HUES48 (cell line): Measurements from ENCODE around the gene DCBLD2.

Source experiments
- H3K27ac ChIP-seq: one replicate; pipeline ENCODE4 v1.7.0; 2013; ENCODE audit warnings: low read depth, low read length, inconsistent platforms
- H3K27me3 ChIP-seq: 2 replicates; pipeline ENCODE4 v1.6.1; 2013; ENCODE audit warnings: mild to moderate bottlenecking, low read length; ENCODE audit not compliant: control insufficient read depth, insufficient read depth
- H3K36me3 ChIP-seq: 2 replicates; pipeline ENCODE4 v1.6.1; 2013; ENCODE audit warnings: low read length; ENCODE audit not compliant: control insufficient read depth, insufficient read depth
- H3K4me1 ChIP-seq: 2 replicates; pipeline ENCODE4 v1.6.1; 2013; ENCODE audit warnings: mild to moderate bottlenecking, low read length; ENCODE audit not compliant: control insufficient read depth, insufficient read depth
- H3K4me3 ChIP-seq: 2 replicates; pipeline ENCODE4 v1.5.1; 2013; ENCODE audit warnings: mild to moderate bottlenecking, low read depth, low read length
- H3K9ac ChIP-seq: 2 replicates; pipeline ENCODE4 v1.6.1; 2013; ENCODE audit warnings: mild to moderate bottlenecking, low read depth, low read length, moderate library complexity
- H3K9me3 ChIP-seq: 2 replicates; pipeline ENCODE4 v1.6.1; 2013; ENCODE audit warnings: low read length; ENCODE audit not compliant: control insufficient read depth, insufficient read depth

The DCBLD2 gene

GRCh38 chr3:98827221-98827920 lies 74.1 kb downstream of the DCBLD2 start:
- Histone ChIP-seq H3K36me3 (no peaks in the 10 kb centered on the region), H3K9ac (no peak overlapping the region), H3K27me3 (no peaks in the 10 kb centered on the region), H3K4me1 (no peaks in the 10 kb centered on the region), H3K9me3 (peaks cover 16% of the 10 kb centered on the region), H3K27ac (no peak overlapping the region), H3K4me3 (no peak overlapping the region)

- H3K27ac ChIP-seq, result no peak overlapping the region
- no peaks in the 10 kb centered on the region for H3K4me1 ChIP-seq
- peaks cover 5% of the 10 kb centered on the region; the same call in 1 of the 2 replicates for H3K36me3 ChIP-seq
- no peak overlapping the region for H3K9ac ChIP-seq
- no peak overlapping the region for H3K4me3 ChIP-seq
- H3K27me3 ChIP-seq, result no peaks in the 10 kb centered on the region
- peaks cover 7% of the 10 kb centered on the region for H3K9me3 ChIP-seq
Measured at GRCh38 chr3:98826126-98826525, 75.4 kb downstream of the DCBLD2 start.

DNA sequence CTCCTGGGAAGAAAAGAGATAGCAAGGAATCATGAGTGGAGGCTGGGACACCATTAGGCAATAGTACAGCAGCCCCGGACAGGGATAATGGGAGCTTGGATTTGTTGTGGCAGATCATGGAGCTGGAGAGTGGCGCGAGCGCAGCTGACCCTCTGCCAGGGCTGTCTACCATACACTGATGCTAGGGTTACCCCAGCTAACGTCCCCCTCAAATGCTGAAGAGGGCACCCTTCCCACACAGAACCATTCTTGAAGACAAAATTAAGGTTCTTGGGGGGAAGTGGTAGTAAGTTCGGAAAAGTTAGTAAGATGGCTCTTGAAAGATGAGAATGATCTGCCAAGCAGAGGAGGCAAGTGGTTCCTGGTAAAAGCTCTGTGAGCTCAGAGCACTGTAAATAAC lies 77.2 kb downstream of the DCBLD2 start:
- Histone ChIP-seq H3K27ac (no peak overlapping the region), H3K9ac (no peak overlapping the region)

DNA sequence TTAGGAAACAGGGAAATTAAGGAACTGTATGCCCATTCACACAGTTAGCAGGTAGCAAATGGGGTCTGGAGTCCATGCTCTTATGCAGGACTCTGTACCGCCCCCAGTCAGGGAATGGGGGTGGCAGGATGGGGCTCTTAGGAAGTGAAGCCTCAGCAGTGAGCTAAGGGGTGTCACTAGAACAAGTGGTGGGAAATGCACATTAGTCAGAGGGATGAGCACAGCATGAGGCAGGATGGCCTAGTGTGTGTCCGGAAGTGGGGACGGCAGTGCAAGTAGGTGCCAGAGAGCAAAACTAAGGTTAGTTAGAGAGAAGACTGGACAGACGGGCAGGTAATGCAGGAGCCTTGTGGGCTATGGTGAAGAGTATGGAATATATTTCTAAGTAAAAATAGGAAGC lies 77.7 kb downstream of the DCBLD2 start:
- no peak overlapping the region for H3K4me3 ChIP-seq
- no peaks in the 10 kb centered on the region for H3K4me1 ChIP-seq
- H3K36me3 ChIP-seq, result peaks cover 24% of the 10 kb centered on the region
- H3K9me3 ChIP-seq, result no peaks in the 10 kb centered on the region
- H3K27me3 ChIP-seq, result no peaks in the 10 kb centered on the region
- no peak overlapping the region for H3K27ac ChIP-seq
- no peak overlapping the region for H3K9ac ChIP-seq

More for the DNA sequence above, 77.2 kb downstream of the DCBLD2 start:
- no peaks in the 10 kb centered on the region for H3K27me3 ChIP-seq
- no peak overlapping the region for H3K4me3 ChIP-seq
- no peaks in the 10 kb centered on the region for H3K4me1 ChIP-seq
- peaks cover 1% of the 10 kb centered on the region for H3K9me3 ChIP-seq
- peaks cover 19% of the 10 kb centered on the region for H3K36me3 ChIP-seq

DNA sequence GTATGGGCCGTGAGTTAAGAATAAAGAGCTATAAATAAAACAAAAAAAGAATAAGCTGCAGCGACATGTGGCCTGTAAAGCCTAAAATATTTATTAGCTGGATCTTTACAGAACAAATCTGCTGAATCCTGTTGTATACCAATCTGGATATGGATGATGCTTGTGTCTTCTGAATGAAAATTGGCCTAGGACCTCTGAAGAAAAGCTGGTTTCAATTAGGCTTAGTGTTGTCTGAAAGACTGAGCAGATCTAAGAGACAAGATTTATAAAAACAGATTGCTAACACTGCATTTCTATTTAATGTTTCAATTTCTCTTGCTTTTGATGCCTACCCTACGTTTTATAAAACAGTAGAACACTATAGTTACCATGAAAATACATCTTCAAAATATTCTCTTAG lies 80.4 kb downstream of the DCBLD2 start:
- peaks cover 45% of the 10 kb centered on the region for H3K36me3 ChIP-seq
- H3K9me3 ChIP-seq, result no peaks in the 10 kb centered on the region
- no peaks in the 10 kb centered on the region for H3K27me3 ChIP-seq
- H3K4me1 ChIP-seq, result peaks cover 7% of the 10 kb centered on the region; the same call in 1 of the 2 replicates
- H3K27ac ChIP-seq, result no peak overlapping the region
- no peak overlapping the region for H3K9ac ChIP-seq
- no peak overlapping the region for H3K4me3 ChIP-seq

GRCh38 chr3:98817547-98818041 lies 83.9 kb downstream of the DCBLD2 start:
- Histone ChIP-seq H3K9me3 (no peaks in the 10 kb centered on the region), H3K4me3 (no peak overlapping the region), H3K27me3 (no peaks in the 10 kb centered on the region), H3K4me1 (peaks cover 12% of the 10 kb centered on the region; the same call in 1 of the 2 replicates), H3K27ac (no peak overlapping the region), H3K9ac (no peak overlapping the region), H3K36me3 (peaks cover 69% of the 10 kb centered on the region)

GRCh38 chr3:98814817-98815420 lies 86.6 kb downstream of the DCBLD2 start:
- Histone ChIP-seq H3K9me3 (no peaks in the 10 kb centered on the region), H3K4me3 (no peak overlapping the region), H3K4me1 (peaks cover 12% of the 10 kb centered on the region; the same call in 1 of the 2 replicates), H3K27ac (no peak overlapping the region), H3K27me3 (no peaks in the 10 kb centered on the region), H3K9ac (no peak overlapping the region), H3K36me3 (peaks cover 77% of the 10 kb centered on the region)

DNA sequence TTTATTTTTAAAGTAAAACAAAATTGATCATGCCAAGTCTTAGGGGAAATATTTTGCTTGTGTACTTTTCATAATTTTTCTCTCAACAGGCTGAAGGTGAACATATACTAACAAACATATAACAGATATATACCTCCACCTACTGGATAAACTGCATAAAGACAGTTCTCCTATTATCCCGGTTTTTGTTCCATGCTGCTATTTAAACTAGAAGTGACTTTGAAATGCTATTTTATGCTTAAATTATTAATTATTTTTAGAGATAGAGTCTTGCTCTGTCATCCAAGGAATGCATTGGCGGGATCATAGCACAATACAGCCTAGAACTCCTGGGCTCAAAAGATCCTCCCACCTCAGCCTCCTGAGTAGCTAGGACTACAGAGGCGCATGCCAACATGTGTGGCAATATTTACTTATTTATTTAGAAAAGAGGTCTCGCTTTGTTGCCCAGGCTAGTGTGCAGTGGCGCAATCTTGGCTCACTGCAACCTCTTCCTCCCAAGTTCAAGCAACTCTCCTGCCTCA lies 88.6 kb downstream of the DCBLD2 start:
- no peaks in the 10 kb centered on the region for H3K27me3 ChIP-seq
- H3K36me3 ChIP-seq, result peaks cover 80% of the 10 kb centered on the region
- H3K4me3 ChIP-seq, result no peak overlapping the region
- H3K9me3 ChIP-seq, result no peaks in the 10 kb centered on the region
- H3K4me1 ChIP-seq, result peaks cover 12% of the 10 kb centered on the region; the same call in 1 of the 2 replicates
- no peak overlapping the region for H3K27ac ChIP-seq
- no peak overlapping the region for H3K9ac ChIP-seq

GRCh38 chr3:98811048-98811447 lies 90.4 kb downstream of the DCBLD2 start:
- no peak overlapping the region for H3K27ac ChIP-seq
- H3K27me3 ChIP-seq, result no peaks in the 10 kb centered on the region
- no peak overlapping the region for H3K4me3 ChIP-seq
- H3K9me3 ChIP-seq, result no peaks in the 10 kb centered on the region
- peaks cover 86% of the 10 kb centered on the region for H3K36me3 ChIP-seq
- no peak overlapping the region for H3K9ac ChIP-seq
- peaks cover 5% of the 10 kb centered on the region; the same call in 1 of the 2 replicates for H3K4me1 ChIP-seq

- H3K9me3 ChIP-seq, result no peaks in the 10 kb centered on the region
- no peak overlapping the region for H3K9ac ChIP-seq
- peaks cover 87% of the 10 kb centered on the region for H3K36me3 ChIP-seq
- no peak overlapping the region for H3K4me3 ChIP-seq
- H3K4me1 ChIP-seq, result no peaks in the 10 kb centered on the region
- no peaks in the 10 kb centered on the region for H3K27me3 ChIP-seq
- H3K27ac ChIP-seq, result no peak overlapping the region
Measured at GRCh38 chr3:98809557-98809956, 91.9 kb downstream of the DCBLD2 start.

- H3K27me3 ChIP-seq, result no peaks in the 10 kb centered on the region
- H3K4me1 ChIP-seq, result no peaks in the 10 kb centered on the region
- no peak overlapping the region for H3K9ac ChIP-seq
- no peak overlapping the region for H3K4me3 ChIP-seq
- no peaks in the 10 kb centered on the region for H3K9me3 ChIP-seq
- peaks cover 75% of the 10 kb centered on the region for H3K36me3 ChIP-seq
- H3K27ac ChIP-seq, result no peak overlapping the region
Measured at GRCh38 chr3:98808071-98808470, 93.4 kb downstream of the DCBLD2 start.
